Body of pancreas (tissue), 4 donors: ENCODE results near the gene MSMO1. TPM values are rescaled to one million over a fixed set of nuclear protein-coding genes. Genes with fewer than 3 reads are reported as not detected.
"Not testable (repeated sequence)": the region's sequence is repeated elsewhere in the genome, so short reads cannot be mapped to it uniquely, and the experiment has no call there.

Experiments used
- ATAC-seq: fragments of 150-250 bp; one replicate; pipeline ENCODE4 v1.9.1; 2016
- DNase-seq, 4 donors: peaks; one replicate each; pipeline ENCODE4 v3.0.0-alpha.2; 2019
- H3K27ac ChIP-seq, 4 donors: fragments of 200-600 bp; sonication (generic); 1 replicate in 3 of 4; 2 replicates in 1 of 4; pipeline versions ENCODE4 v1.5.1 to v1.6.1; 2016 to 2019; ENCODE audit warnings: mild to moderate bottlenecking in 1 of 4, mixed read lengths in 1 of 4, moderate library complexity in 1 of 4
- H3K27me3 ChIP-seq, 2 donors: fragments of 200-600 bp; sonication (generic); one replicate each; pipeline ENCODE4 v1.6.0; 2016; ENCODE audit warnings: mild to moderate bottlenecking in 1 of 2
- H3K36me3 ChIP-seq, 2 donors: fragments of 200-600 bp; sonication (generic); replicated peaks in 1 of 2; 2 replicates each; pipeline ENCODE4 v1.5.1; 2016; ENCODE audit warnings: low read depth in 2 of 2; ENCODE audit not compliant: insufficient read depth in 1 of 2
- H3K4me1 ChIP-seq: fragments of 200-600 bp; sonication (generic); one replicate; pipeline ENCODE4 v1.6.0; 2016
- H3K4me3 ChIP-seq, 2 donors: fragments of 200-600 bp; sonication (generic); 1 replicate in 1 of 2; 2 replicates in 1 of 2; pipeline ENCODE4 v1.5.1; 2016 to 2019
- H3K9me3 ChIP-seq, 3 donors: fragments of 200-600 bp; sonication (generic); 1 replicate in 2 of 3; 2 replicates in 1 of 3; pipeline ENCODE4 v1.5.1; 2016
- CTCF ChIP-seq, 7 experiments: fragments of 450-650 bp in 4 of 7; fragments of 200-600 bp in 3 of 7; sonication (generic) in 3 of 7; IDR thresholded peaks; one replicate each; pipeline ENCODE4 v1.5.1; 2016 to 2019; ENCODE audit warnings: antibody characterized with exemption in 7 of 7
- POLR2A ChIP-seq, 3 donors: fragments of 450-650 bp; IDR thresholded peaks; one replicate each; pipeline ENCODE4 v1.6.1; 2016; ENCODE audit warnings: antibody characterized with exemption in 3 of 3, mild to moderate bottlenecking in 2 of 3
- WGBS, 2 donors: methylation state at CpG; one replicate each; pipeline ENCODE4 v1.1.5; 2017; 5-methylcytosine and 5-hydroxymethylcytosine counted together
- intact Hi-C: fragments of 100-400 bp; cut with DNase I; formaldehyde crosslinking; loops from one replicate; pipeline ENCODE4 v1.15.1; 2023
- total RNA-seq, 2 donors: library from RNA; depleted of rRNA; stranded (reverse); fragments of >200 nt; gene quantifications; one replicate each; pipeline ENCODE4 v1.1.0, GENCODE V29; 2016

The MSMO1 gene
- total RNA-seq, 2 donors from 2014 or later, result 16.1 to 22.1 TPM

GRCh38 chr4:165331359-165331758 lies 3.9 kb downstream of the MSMO1 start:
- WGBS, 2 donors, result 87 to 93% methylated on average over 1 of the region's 1 CpG
- no peak overlapping the region for H3K27ac ChIP-seq
- H3K36me3 ChIP-seq, result no peaks in the 10 kb centered on the region
- TF ChIP-seq POLR2A (IDR thresholded peaks at IDR 0.05) (no peak), CTCF (IDR thresholded peaks at IDR 0.05) (no peak)
- H3K4me3 ChIP-seq, result no peak overlapping the region
- no peak for ATAC-seq
- no peak for DNase-seq
- no peaks in the 10 kb centered on the region for H3K9me3 ChIP-seq
- H3K4me1 ChIP-seq, result peaks cover 39% of the 10 kb centered on the region
- no peaks in the 10 kb centered on the region for H3K27me3 ChIP-seq
- intact Hi-C loops, result no loop called here

GRCh38 chr4:165331823-165332222 lies 4.4 kb downstream of the MSMO1 start:
- WGBS, 2 donors, result 87 to 95% methylated on average over 10 of the region's 10 CpGs

GRCh38 chr4:165332502-165332901 lies 5.0 kb downstream of the MSMO1 start:
- ATAC-seq (no peak), DNase-seq (no peak)
- no peaks in the 10 kb centered on the region for H3K36me3 ChIP-seq
- H3K4me3 ChIP-seq, result no peak overlapping the region
- peaks cover 36% of the 10 kb centered on the region for H3K4me1 ChIP-seq
- no peaks in the 10 kb centered on the region for H3K9me3 ChIP-seq
- intact Hi-C loops, result no loop called here
- H3K27ac ChIP-seq, result no peak overlapping the region
- TF ChIP-seq POLR2A (IDR thresholded peaks at IDR 0.05), result no peak
- TF ChIP-seq CTCF (IDR thresholded peaks at IDR 0.05), result no peak
- WGBS, 2 donors, result 40% methylated on average over 1 of the region's 1 CpG
- no peaks in the 10 kb centered on the region for H3K27me3 ChIP-seq

More at GRCh38 chr4:165331823-165332222, 4.4 kb downstream of the MSMO1 start:
- Histone ChIP-seq H3K27me3 (no peaks in the 10 kb centered on the region), H3K36me3 (no peaks in the 10 kb centered on the region), H3K9me3 (no peaks in the 10 kb centered on the region), H3K4me1 (peaks cover 36% of the 10 kb centered on the region), H3K4me3 (no peak overlapping the region), H3K27ac (no peak overlapping the region)
- no peak for TF ChIP-seq POLR2A (IDR thresholded peaks at IDR 0.05)
- TF ChIP-seq CTCF (IDR thresholded peaks at IDR 0.05), result no peak
- DNase-seq (no peak), ATAC-seq (no peak)
- intact Hi-C loops, result no loop called here

- Histone ChIP-seq H3K4me1 (peaks cover 18% of the 10 kb centered on the region), H3K36me3 (peaks cover 0 to 3% of the 10 kb centered on the region in 2 donors), H3K4me3 (no peak overlapping the region), H3K9me3 (no peaks in the 10 kb centered on the region), H3K27ac (no peak overlapping the region), H3K27me3 (no peaks in the 10 kb centered on the region)
- ATAC-seq (no peak), DNase-seq (no peak)
- no peak for TF ChIP-seq CTCF (IDR thresholded peaks at IDR 0.05)
- TF ChIP-seq POLR2A (IDR thresholded peaks at IDR 0.05), result no peak
- intact Hi-C loops, result no loop called here
- 90 to 91% methylated on average over 3 of the region's 3 CpGs for WGBS, 2 donors
Measured at GRCh38 chr4:165335163-165335703, 7.8 kb downstream of the MSMO1 start.

GRCh38 chr4:165336743-165337142 lies 9.3 kb downstream of the MSMO1 start:
- intact Hi-C loops, result no loop called here
- Histone ChIP-seq H3K27me3 (no peaks in the 10 kb centered on the region), H3K27ac (no peak overlapping the region), H3K36me3 (peaks cover 0 to 5% of the 10 kb centered on the region in 2 donors), H3K4me1 (peaks cover 5% of the 10 kb centered on the region), H3K4me3 (no peak overlapping the region), H3K9me3 (no peaks in the 10 kb centered on the region)
- DNase-seq (no peak), ATAC-seq (no peak)
- WGBS, 2 donors, result 89 to 94% methylated on average over 6 of the region's 6 CpGs
- no peak for TF ChIP-seq POLR2A (IDR thresholded peaks at IDR 0.05)
- no peak for TF ChIP-seq CTCF (IDR thresholded peaks at IDR 0.05)

GRCh38 chr4:165342340-165342739 lies 14.9 kb downstream of the MSMO1 start:
- whole genome bisulfite sequencing, 2 donors, result 86 to 98% methylated on average over 5 of the region's 5 CpGs

More at GRCh38 chr4:165342340-165342739, 14.9 kb downstream of the MSMO1 start:
- H3K27ac ChIP-seq, ATAC-seq, DNase-seq, H3K9me3 ChIP-seq, H3K4me3 ChIP-seq, intact Hi-C loops, H3K27me3 ChIP-seq, H3K4me1 ChIP-seq, H3K36me3 ChIP-seq: not testable (repeated sequence)
